Activated T-helper 1 cell treated with anti-CD3 and anti-CD28 coated beads, Interleukin-2, amount 50 U/mL, for 16 hours (primary cell): ENCODE results near the gene EFHD2.

Source experiments
- DNase-seq, 2 donors: peaks; one replicate each; pipeline ENCODE4 v3.0.0-alpha.2; 2020; ENCODE audit warnings: low read depth in 1 of 2, low spot score in 1 of 2

EFHD2 gene

GRCh38 chr1:15476927-15477326 lies 67.2 kb downstream of the EFHD2 start:
- DNase-seq = no peak

DNA sequence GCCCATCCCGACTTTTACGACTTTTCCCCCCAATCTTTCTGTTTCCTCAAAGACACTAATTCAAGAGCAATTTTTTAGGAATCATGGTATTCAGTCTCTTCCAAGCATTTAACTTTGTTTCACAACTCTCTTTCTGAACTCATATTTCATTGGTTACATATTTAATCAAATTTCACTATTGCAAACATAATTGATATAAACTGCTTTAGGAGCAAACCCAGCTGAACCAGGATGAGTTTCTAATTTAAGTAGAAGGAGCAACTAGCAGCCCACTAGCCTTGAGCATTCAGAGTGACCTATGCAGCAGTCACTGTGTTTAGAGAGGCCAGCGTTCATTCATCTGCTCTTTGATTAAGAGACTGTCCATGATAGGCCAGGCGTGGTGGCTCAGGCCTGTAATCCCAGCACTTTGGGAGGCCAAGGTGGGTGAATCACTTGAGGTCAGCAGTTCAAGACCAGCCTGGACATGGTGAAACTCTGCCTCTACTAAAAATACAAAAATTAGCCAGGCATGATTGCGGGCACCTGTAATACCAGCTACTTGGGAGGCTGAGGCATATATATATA lies 68.0 kb downstream of the EFHD2 start:
- no peak for DNase-seq
